ENCODE results near the gene CTU2. TPM values are rescaled to one million over a fixed set of nuclear protein-coding genes. Genes with fewer than 3 reads are reported as not detected.

Gene CTU2
- total and polyA plus RNA-seq, 9 of the 15 experiments (the other 6 are each of a cell fraction or from before 2014, with no cell fraction given) = 1.3 to 105 (median 23.2) TPM

- TF ChIP-seq FOXK2 (conservative IDR thresholded peaks at IDR 0.05 in 1 of 2, IDR thresholded peaks at IDR 0.05 in 1 of 2; ENCODE audit: low read depth in 2 of 2) (0 out of 4 replicates have a peak, but pooled peaks of 1 of the 2 experiments have one; percentile 26), NR3C1 (CRISPR knock-in tag; IDR thresholded peaks at IDR 0.05) (no peak), PREB (CRISPR knock-in tag; IDR thresholded peaks at IDR 0.05) (no peak), POLR3A (IDR thresholded peaks at IDR 0.05; ENCODE audit: borderline replicate concordance, extremely low read depth, insufficient read depth, insufficient read length) (no peak), ZNF121 (CRISPR knock-in tag; conservative IDR thresholded peaks at IDR 0.05) (no peak), ZBTB8A (IDR thresholded peaks at IDR 0.05; ENCODE audit: partially characterized antibody) (no peak), HIVEP1 (CRISPR knock-in tag; IDR thresholded peaks at IDR 0.05) (no peak), SFPQ (IDR thresholded peaks at IDR 0.05; ENCODE audit: low read depth, low read length) (no peak), OTX1 (CRISPR knock-in tag; IDR thresholded peaks at IDR 0.05) (no peak), HDAC6 (IDR thresholded peaks at IDR 0.05; ENCODE audit: low read depth, low read length) (no peak), ZNF239 (CRISPR knock-in tag; IDR thresholded peaks at IDR 0.05) (no peak), SMARCA5 (IDR thresholded peaks at IDR 0.05) (no peak), L3MBTL2 (IDR thresholded peaks at IDR 0.05) (peak; percentile 96), KDM5B (IDR thresholded peaks at IDR 0.05; ENCODE audit: insufficient replicate concordance, low read depth, low read length) (peak; percentile 63), STAG1 (CRISPR knock-in tag; IDR thresholded peaks at IDR 0.05; ENCODE audit: borderline replicate concordance) (no peak), MXI1 (IDR thresholded peaks at IDR 0.05; ENCODE audit: low read depth, low read length) (0 out of 2 replicates have a peak, but pooled peaks have one; percentile 28)
These were observed 19.7 kb upstream of the CTU2 start, which contains the start of gene SNAI3 (continued) for GRCh38 chr16:88686439-88687253.
